HepG2 (cell line): ENCODE measurements around the gene C9orf40. TPM values are rescaled to one million over a fixed set of nuclear protein-coding genes. Genes with fewer than 3 reads are reported as not detected.

Experiments used
- ARNT ChIP-seq: fragments of 450-650 bp; IDR thresholded peaks from 2 replicates; pipeline ENCODE4 v1.6.1; 2017
- CEBPZ ChIP-seq: IDR thresholded peaks from 2 replicates; pipeline ENCODE4 v1.6.1; 2012; ENCODE audit warnings: low read length, improper control_type of control experiment
- GLI4 ChIP-seq: sonication (generic); formaldehyde crosslinking; IDR thresholded peaks from 2 replicates; pipeline ENCODE4 v1.5.1; 2020; ENCODE audit warnings: missing genetic modification reagents, mild to moderate bottlenecking, moderate library complexity, borderline replicate concordance
- HNF4G ChIP-seq, 2 experiments: sonication (generic) in 1 of 2; formaldehyde crosslinking in 1 of 2; IDR thresholded peaks; 2 replicates each; pipeline versions ENCODE4 v1.4.0 to v1.6.1; 2011 to 2020; ENCODE audit warnings: borderline replicate concordance in 2 of 2, low read depth in 2 of 2, mild to moderate bottlenecking in 2 of 2, low read length in 1 of 2, missing genetic modification reagents in 1 of 2, moderate library complexity in 1 of 2
- KDM6A ChIP-seq: IDR thresholded peaks from 2 replicates; pipeline ENCODE4 v1.6.1; 2016; ENCODE audit warnings: low read depth
- KLF12 ChIP-seq: sonication (generic); formaldehyde crosslinking; IDR thresholded peaks from 2 replicates; pipeline ENCODE4 v1.4.0; 2020; ENCODE audit warnings: missing genetic modification reagents, borderline replicate concordance
- MAX ChIP-seq: IDR thresholded peaks from 2 replicates; pipeline ENCODE4 v1.6.1; 2012; ENCODE audit warnings: inconsistent platforms
- SMAD9 ChIP-seq: sonication (generic); formaldehyde crosslinking; IDR thresholded peaks from 2 replicates; pipeline ENCODE4 v1.5.1; 2020; ENCODE audit warnings: mild to moderate bottlenecking, missing genetic modification reagents
- TEAD2 ChIP-seq: sonication (generic); formaldehyde crosslinking; IDR thresholded peaks from 2 replicates; pipeline ENCODE4 v1.9.0; 2021; ENCODE audit warnings: missing genetic modification reagents
- THAP7 ChIP-seq: sonication (generic); formaldehyde crosslinking; IDR thresholded peaks from 2 replicates; pipeline ENCODE4 v1.8.1; 2023; ENCODE audit warnings: mild to moderate bottlenecking, missing genetic modification reagents
- ZFP91 ChIP-seq: sonication (generic); formaldehyde crosslinking; IDR thresholded peaks from 2 replicates; pipeline ENCODE4 v1.9.0; 2022; ENCODE audit warnings: missing genetic modification reagents, mild to moderate bottlenecking, borderline replicate concordance
- ZGPAT ChIP-seq: IDR thresholded peaks from 2 replicates; pipeline ENCODE4 v1.6.1; 2016; ENCODE audit warnings: mild to moderate bottlenecking
- ZNF280B ChIP-seq: sonication (generic); formaldehyde crosslinking; IDR thresholded peaks from 2 replicates; pipeline ENCODE4 v1.5.0; 2020; ENCODE audit warnings: missing genetic modification reagents, mild to moderate bottlenecking, borderline replicate concordance
- ZNF350 ChIP-seq: sonication (generic); formaldehyde crosslinking; IDR thresholded peaks from 2 replicates; pipeline ENCODE4 v1.4.0; 2020; ENCODE audit warnings: mild to moderate bottlenecking, low read depth, missing genetic modification reagents, borderline replicate concordance
- ZNF7 ChIP-seq: IDR thresholded peaks from 2 replicates; pipeline ENCODE4 v1.6.1; 2016; ENCODE audit warnings: missing biosample characterization, missing genetic modification reagents
- polyA plus RNA-seq, 8 experiments: library from polyadenylated mRNA; depleted of rRNA in 3 of 8; stranded (reverse) in 7 of 8; unstranded in 1 of 8; fragments of >200 nt; fragmentation: Illumina TruSeq in 4 of 8; extraction: Trizol in 4 of 8; gene quantifications; 2 replicates each; pipeline versions ENCODE4 v1.2.1 to v1.2.3, GENCODE V29; 2011 to 2016; ENCODE audit warnings: low read depth in 4 of 8, missing spikeins in 1 of 8, mixed read lengths in 1 of 8; ENCODE audit not compliant: insufficient read depth in 1 of 8
- total RNA-seq, 5 experiments: library from RNA; depleted of rRNA; stranded (reverse); fragments of >200 nt; fragmentation: Illumina TruSeq; extraction: Trizol; gene quantifications; 2 replicates each; pipeline ENCODE4 v1.2.3, GENCODE V29; 2016; ENCODE audit warnings: low read depth in 1 of 5

The C9orf40 gene
- total and polyA plus RNA-seq, 2 of the 13 experiments (the other 11 are each of a cell fraction or from before 2014, with no cell fraction given): 3.0 to 13.5 TPM

GRCh38 chr9:75001719-75002421 is 49.2 kb upstream of the C9orf40 start (continued):
- no peak for TF ChIP-seq CEBPZ
- TF ChIP-seq ZNF350 (CRISPR knock-in tag): no peak
- no peak for TF ChIP-seq THAP7
- peak; percentile 81 for TF ChIP-seq ZGPAT (CRISPR knock-in tag)
- no peak for TF ChIP-seq ARNT
- TF ChIP-seq KLF12 (CRISPR knock-in tag): no peak
- TF ChIP-seq ZFP91: no peak
- TF ChIP-seq HNF4G (IDR thresholded peaks at IDR 0.05; ENCODE audit: borderline replicate concordance, low read depth, low read length): peak; percentile 94
- peak; percentile 94; the same call in 1 of the 2 replicates for TF ChIP-seq HNF4G (CRISPR knock-in tag; IDR thresholded peaks at IDR 0.05; ENCODE audit: borderline replicate concordance, low read depth)
- no peak for TF ChIP-seq SMAD9 (CRISPR knock-in tag)
- peak; percentile 60; the same call in 1 of the 2 replicates for TF ChIP-seq MAX
- TF ChIP-seq ZNF280B (CRISPR knock-in tag): no peak
- peak; percentile 93 for TF ChIP-seq KDM6A (CRISPR knock-in tag)
- no peak for TF ChIP-seq GLI4
- no peak for TF ChIP-seq ZNF7 (CRISPR knock-in tag)
- no peak for TF ChIP-seq TEAD2 (CRISPR knock-in tag)
